ENCODE measurements around the gene PCNX3. TPM values are rescaled to one million over a fixed set of nuclear protein-coding genes. Genes with fewer than 3 reads are reported as not detected.

Gene PCNX3
- total and polyA plus RNA-seq, 2 of the 4 experiments (the other 2 are of a cell fraction): 5.6 to 33.2 TPM

DNA sequence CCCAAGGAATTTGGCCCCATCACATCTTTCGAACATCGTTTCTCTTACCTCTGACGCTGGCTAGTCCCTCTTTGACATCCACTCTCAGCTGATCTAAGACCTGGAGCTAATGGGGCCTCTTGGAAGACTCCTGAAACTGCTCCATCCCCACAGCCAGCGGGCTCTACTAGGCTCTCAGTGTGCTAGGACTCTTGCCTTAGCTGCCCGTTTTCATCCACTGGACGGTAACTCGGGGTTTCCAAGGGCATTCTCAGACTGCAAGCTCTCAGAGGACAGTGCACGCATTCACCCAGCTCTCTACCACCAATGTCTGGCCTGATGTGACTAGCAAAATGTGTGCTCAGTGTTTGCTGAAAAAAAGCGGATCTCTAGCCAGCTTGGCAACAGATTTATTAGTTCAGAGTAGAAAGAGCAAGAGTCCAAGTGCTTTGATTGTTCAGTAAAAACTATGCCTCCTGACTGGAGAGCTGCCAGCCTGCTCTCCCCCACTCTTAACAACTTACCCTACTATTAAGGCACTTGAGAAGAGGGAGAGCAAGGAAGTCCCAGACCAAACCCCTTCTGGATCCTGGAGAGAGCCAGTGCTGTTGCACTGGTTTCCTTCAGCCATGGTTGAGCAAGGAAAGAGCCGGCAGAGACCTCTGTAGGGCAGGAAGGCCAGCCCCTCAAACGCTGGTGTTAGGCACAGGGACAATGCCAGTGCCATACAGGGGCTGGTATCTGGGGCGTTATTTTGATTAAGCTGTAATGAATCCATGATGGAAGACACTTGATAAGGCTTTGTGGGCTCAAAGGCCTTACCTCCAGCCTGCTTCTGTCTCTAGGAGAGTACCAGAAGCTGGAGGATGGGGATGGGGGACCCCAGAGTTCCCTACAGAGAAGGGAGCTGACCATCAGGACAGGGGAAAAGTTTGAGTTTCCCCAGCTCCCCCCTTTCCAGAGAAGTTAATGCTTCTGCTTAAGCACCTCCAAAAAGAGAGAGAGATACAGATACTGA is 38.0 kb downstream of the PCNX3 start:
- dilution Hi-C loops (cut with HindIII; ENCODE audit: low sequenced_read_pairs, unreplicated experiment) (no loop called here), in situ Hi-C loops (cut with MboI; ENCODE audit: low sequenced_read_pairs) (no loop called here), intact Hi-C loops (cut with micrococcal nuclease) (no loop called here)
- peak overlapping the region; percentile 99 for H2AK5ac ChIP-seq (ENCODE audit: low read depth, low read length)
- H4K20me1 ChIP-seq (ENCODE audit: insufficient read depth, low read length): peaks cover 4% of the 10 kb centered on the region; the same call in 1 of the 2 replicates
- DNase-seq: no peak
- ATAC-seq (ENCODE audit: low read depth): no peak
- no peaks in the 10 kb centered on the region for H3K27me3 ChIP-seq (ENCODE audit: control insufficient read depth, insufficient read depth, low read length)
- peak overlapping the region; percentile 64 for H3K4me2 ChIP-seq (ENCODE audit: low read depth, low read length)
- peak overlapping the region; percentile 87 for H3K56ac ChIP-seq (ENCODE audit: extremely low read depth, insufficient read depth, low read length)
- H2BK120ac ChIP-seq (ENCODE audit: low read depth, low read length): peak overlapping the region; percentile 17; the same call in 1 of the 2 replicates
- H3K79me1 ChIP-seq (ENCODE audit: low read depth in 1 of 2, low read length in 2 of 2): peaks cover 25 to 47% of the 10 kb centered on the region in 2 experiments; a peak in 3 of 4 replicates
- peak overlapping the region; percentile 26 for H3K18ac ChIP-seq (ENCODE audit: low read depth, low read length)
- WGBS, 2 experiments (ENCODE audit: extremely low coverage in 2 of 2, insufficient read length in 1 of 2): 56% methylated on average over 5 of the region's 12 CpGs; no CpG with 5 or more reads in 1 of the 2 experiments
- H3K4me1 ChIP-seq (ENCODE audit: control insufficient read depth, insufficient read depth, low read length): peaks cover 17% of the 10 kb centered on the region
- H2BK20ac ChIP-seq (ENCODE audit: low read depth, low read length): 0 out of 2 replicates have a peak overlapping the region, but pooled peaks have one; percentile 22
- TF ChIP-seq RCOR1 (IDR thresholded peaks at IDR 0.05; ENCODE audit: insufficient replicate concordance, low read length) (no peak), CHD1 (IDR thresholded peaks at IDR 0.05; ENCODE audit: low read depth, low read length) (no peak), SMC3 (IDR thresholded peaks at IDR 0.05; ENCODE audit: low read depth, low read length) (no peak), RFX5 (IDR thresholded peaks at IDR 0.05; ENCODE audit: low read depth, low read length) (no peak), FOS (IDR thresholded peaks at IDR 0.05; ENCODE audit: low read depth, low read length) (no peak), MAZ (IDR thresholded peaks at IDR 0.05; ENCODE audit: borderline replicate concordance, low read depth, low read length) (no peak)
- TF ChIP-seq, protein P1, sequence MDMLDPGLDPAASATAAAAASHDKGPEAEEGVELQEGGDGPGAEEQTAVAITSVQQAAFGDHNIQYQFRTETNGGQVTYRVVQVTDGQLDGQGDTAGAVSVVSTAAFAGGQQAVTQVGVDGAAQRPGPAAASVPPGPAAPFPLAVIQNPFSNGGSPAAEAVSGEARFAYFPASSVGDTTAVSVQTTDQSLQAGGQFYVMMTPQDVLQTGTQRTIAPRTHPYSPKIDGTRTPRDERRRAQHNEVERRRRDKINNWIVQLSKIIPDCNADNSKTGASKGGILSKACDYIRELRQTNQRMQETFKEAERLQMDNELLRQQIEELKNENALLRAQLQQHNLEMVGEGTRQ (IDR thresholded peaks at IDR 0.05; ENCODE audit: low read depth, low read length): no peak
- peak overlapping the region; percentile 7 for H3K4me3 ChIP-seq (ENCODE audit: insufficient read depth, low read depth, low read length)
- ChIA-PET POLR2A (ENCODE audit: unreplicated experiment) (interaction anchor here (1.2 kb wide), 1 partner anchor 10 kb away, joined by 3 read pairs; no protein-coding TSS in a partner anchor), CTCF (no interaction called here)
- peak overlapping the region; percentile 58; the same call in 1 of the 3 replicates for H2BK15ac ChIP-seq (ENCODE audit: low read depth, low read length)
- H3K36me3 ChIP-seq (ENCODE audit: control insufficient read depth, insufficient read depth, low read length): peaks cover 53% of the 10 kb centered on the region
- peak overlapping the region; percentile 97 to 99 for H4K8ac ChIP-seq (ENCODE audit: low read depth in 2 of 2, low read length in 2 of 2)
- H2BK5ac ChIP-seq (ENCODE audit: low read depth, low read length, poor library complexity, severe bottlenecking): peak overlapping the region; percentile 63
- H3K9me3 ChIP-seq (ENCODE audit: control insufficient read depth, insufficient read depth, low read length): no peaks in the 10 kb centered on the region
- H3K9ac ChIP-seq (ENCODE audit: low read depth, low read length): peak overlapping the region; percentile 73
- H3K9me1 ChIP-seq (ENCODE audit: insufficient read depth, low read length): peaks cover 14% of the 10 kb centered on the region
- H4K5ac ChIP-seq (ENCODE audit: low read depth, low read length): peak overlapping the region; percentile 87
- peak overlapping the region; percentile 97 for H2AFZ ChIP-seq (replicated peaks; ENCODE audit: low read length, poor library complexity)
- H3K14ac ChIP-seq (replicated peaks; ENCODE audit: low read depth, low read length): peak overlapping the region; percentile 97
- peak overlapping the region; percentile 99 for H2AK9ac ChIP-seq (replicated peaks; ENCODE audit: low read depth, low read length, poor library complexity)
- TSS peak; percentile 84 for BruUV-seq (replicated peaks)
- H4K91ac ChIP-seq (ENCODE audit: insufficient read depth, low read depth, low read length): peak overlapping the region; percentile 97
- H3K4ac ChIP-seq (ENCODE audit: low read depth, low read length): peak overlapping the region; percentile 94
- peak overlapping the region; percentile 81 for H3K27ac ChIP-seq (ENCODE audit: insufficient read depth, low read length)
- peak overlapping the region; percentile 92 for H3K23ac ChIP-seq (ENCODE audit: low read depth, low read length)
